DND-41 (cell line): Measurements from ENCODE around the gene SCN10A.

ENCODE experiments used
- ATAC-seq: fragments of 200-7000 bp; cut with Tn5 transposase; 3 replicates; pipeline ENCODE4 v1.9.1; 2021; ENCODE audit warnings: low read depth; ENCODE audit not compliant: insufficient read depth
- DNase-seq: peaks from one replicate; pipeline ENCODE4 v3.0.0-alpha.2; 2020
- H2AFZ ChIP-seq: 2 replicates; pipeline ENCODE4 v1.6.0; 2012; ENCODE audit warnings: low read depth, low read length
- H3K27ac ChIP-seq: 2 replicates; pipeline ENCODE4 v1.5.1; 2012; ENCODE audit warnings: low read length, inconsistent platforms
- H3K27me3 ChIP-seq: fragments of 200-600 bp; sonication (generic); 2 replicates; pipeline ENCODE4 v1.6.0; 2012; ENCODE audit warnings: low read length, mild to moderate bottlenecking, inconsistent platforms; ENCODE audit not compliant: insufficient read depth, poor library complexity
- H3K36me3 ChIP-seq: 2 replicates; pipeline ENCODE4 v1.5.1; 2012; ENCODE audit warnings: low read length, inconsistent platforms; ENCODE audit not compliant: insufficient read depth
- H3K4me1 ChIP-seq: 2 replicates; pipeline ENCODE4 v1.5.1; 2012; ENCODE audit warnings: mild to moderate bottlenecking, low read length; ENCODE audit not compliant: insufficient read depth
- H3K4me2 ChIP-seq: 2 replicates; pipeline ENCODE4 v1.6.0; 2012; ENCODE audit warnings: mild to moderate bottlenecking, moderate library complexity, low read length, inconsistent platforms; ENCODE audit not compliant: insufficient read depth
- H3K4me3 ChIP-seq, 2 experiments: fragments of 200-600 bp in 1 of 2; shearing (Covaris generic) in 1 of 2; 2 replicates each; pipeline ENCODE4 v1.5.1; 2012 to 2016; ENCODE audit warnings: inconsistent platforms in 2 of 2, low read length in 2 of 2, mild to moderate bottlenecking in 2 of 2, low read depth in 1 of 2, moderate library complexity in 1 of 2
- H3K79me2 ChIP-seq: 2 replicates; pipeline ENCODE4 v1.6.0; 2012; ENCODE audit warnings: low read length, inconsistent platforms; ENCODE audit not compliant: insufficient read depth
- H3K9ac ChIP-seq: 2 replicates; pipeline ENCODE4 v1.6.0; 2012; ENCODE audit warnings: low read depth, mild to moderate bottlenecking, inconsistent platforms, low read length, moderate library complexity
- H3K9me3 ChIP-seq: 2 replicates; pipeline ENCODE4 v1.5.1; 2012; ENCODE audit warnings: low read length, moderate library complexity, mild to moderate bottlenecking, inconsistent platforms; ENCODE audit not compliant: insufficient read depth, severe bottlenecking
- H4K20me1 ChIP-seq: 2 replicates; pipeline ENCODE4 v1.6.0; 2012; ENCODE audit warnings: low read length; ENCODE audit not compliant: insufficient read depth
- CTCF ChIP-seq: IDR thresholded peaks from 2 replicates; pipeline ENCODE4 v1.5.1; 2012; ENCODE audit warnings: borderline replicate concordance, low read length, moderate library complexity, mild to moderate bottlenecking; ENCODE audit not compliant: poor library complexity, severe bottlenecking; ENCODE audit errors: extremely low read depth
- EZH2 ChIP-seq: IDR thresholded peaks from 3 replicates; pipeline ENCODE4 v1.6.1; 2012; ENCODE audit warnings: borderline replicate concordance, low read depth, mild to moderate bottlenecking, moderate library complexity, low read length, inconsistent platforms; ENCODE audit not compliant: severe bottlenecking

SCN10A gene

GRCh38 chr3:38650248-38650951, 165.6 kb downstream of the SCN10A start:
- Histone ChIP-seq H3K79me2 (no peaks in the 10 kb centered on the region), H3K9ac (no peak overlapping the region), H3K9me3 (no peaks in the 10 kb centered on the region), H3K4me3 (peak overlapping the region in 1 of 2 experiments; percentile 37; a peak in 2 of 4 replicates), H3K36me3 (no peaks in the 10 kb centered on the region), H3K4me1 (peaks cover 7% of the 10 kb centered on the region), H3K27me3 (peaks cover 40% of the 10 kb centered on the region), H3K4me2 (peak overlapping the region; percentile 60; the same call in 1 of the 2 replicates), H3K27ac (no peak overlapping the region), H2AFZ (no peak overlapping the region), H4K20me1 (peaks cover 9% of the 10 kb centered on the region; the same call in 1 of the 2 replicates)
- ATAC-seq (no peak), DNase-seq (no peak)
- TF ChIP-seq CTCF, result no peak
- no peak for TF ChIP-seq EZH2

GRCh38 chr3:38649500-38650247, 166.3 kb downstream of the SCN10A start, which contains the start of gene SCN5A:
Gene SCN5A, minus strand, starts transcription at chr3:38649687. Its CDS starts 16,380 bp downstream, at chr3:38633307.
- no peaks in the 10 kb centered on the region for H3K9me3 ChIP-seq
- peaks cover 7% of the 10 kb centered on the region for H3K4me1 ChIP-seq
- H3K27me3 ChIP-seq, result peaks cover 40% of the 10 kb centered on the region
- H3K9ac ChIP-seq, result no peak within 1 kb of the TSS
- H3K4me2 ChIP-seq, result peak within 1 kb of the TSS; percentile 60
- ATAC-seq (peak; percentile 85), DNase-seq (peak; percentile 49)
- H4K20me1 ChIP-seq, result peaks cover 9% of the 10 kb centered on the region; the same call in 1 of the 2 replicates
- no peaks in the 10 kb centered on the region for H3K36me3 ChIP-seq
- no peaks in the 10 kb centered on the region for H3K79me2 ChIP-seq
- H3K27ac ChIP-seq, result no peak within 1 kb of the TSS
- TF ChIP-seq EZH2, result no peak
- no peak for TF ChIP-seq CTCF
- 0 out of 2 replicates have a peak within 1 kb of the TSS, but pooled peaks have one; percentile 13 for H2AFZ ChIP-seq
- peak within 1 kb of the TSS in 1 of 2 experiments; percentile 37; a peak in 2 of 4 replicates for H3K4me3 ChIP-seq

GRCh38 chr3:38648659-38649499, 167.1 kb downstream of the SCN10A start:
- peaks cover 36% of the 10 kb centered on the region for H3K27me3 ChIP-seq
- 0 out of 4 replicates have a peak overlapping the region, but pooled peaks of 1 of the 2 experiments have one; percentile 13 for H3K4me3 ChIP-seq
- DNase-seq (no peak), ATAC-seq (no peak)
- peak overlapping the region; percentile 60; the same call in 1 of the 2 replicates for H3K4me2 ChIP-seq
- no peak overlapping the region for H2AFZ ChIP-seq
- H3K9me3 ChIP-seq, result no peaks in the 10 kb centered on the region
- no peak overlapping the region for H3K27ac ChIP-seq
- H3K9ac ChIP-seq, result no peak overlapping the region
- H3K36me3 ChIP-seq, result no peaks in the 10 kb centered on the region
- no peaks in the 10 kb centered on the region for H3K79me2 ChIP-seq
- H3K4me1 ChIP-seq, result peaks cover 7% of the 10 kb centered on the region
- TF ChIP-seq EZH2 (no peak), CTCF (no peak)
- peaks cover 9% of the 10 kb centered on the region; the same call in 1 of the 2 replicates for H4K20me1 ChIP-seq
